HEK293 (cell line): ENCODE measurements around the gene APOL2.
A peak's percentile ranks its signal among the peaks of the same experiment; 100 is the strongest.

Source experiments
- CTCF ChIA-PET: fragments of 350-600 bp; formaldehyde crosslinking; extraction: SDS; loops from one replicate; lab custom pipeline; 2021; ENCODE audit warnings: antibody characterized with exemption; lab: Yijun Ruan, JAX
- POLR2A ChIA-PET: fragments of 300-600 bp; formaldehyde crosslinking; extraction: SDS; loops from one replicate; lab custom pipeline; 2020; ENCODE audit warnings: antibody characterized with exemption, inconsistent platforms; lab: Yijun Ruan, JAX
- H3K27ac ChIP-seq: fragments of 200-500 bp; sonication (Bioruptor generic); 2 replicates; pipeline ENCODE4 v1.5.1; 2014; ENCODE audit warnings: low read depth, low read length, control low read depth, inconsistent platforms; ENCODE audit errors: extremely low read depth
- H3K36me3 ChIP-seq, 2 experiments: fragments of 200-500 bp in 1 of 2; sonication (Bioruptor generic) in 1 of 2; 1 replicate in 1 of 2; 2 replicates in 1 of 2; pipeline ENCODE4 v1.5.1; 2014 to 2017; ENCODE audit warnings: inconsistent platforms in 2 of 2, low read length in 2 of 2; ENCODE audit not compliant: control insufficient read depth in 2 of 2, insufficient read depth in 1 of 2
- H3K4me1 ChIP-seq: fragments of 200-500 bp; sonication (Bioruptor generic); 2 replicates; pipeline ENCODE4 v1.5.1; 2014; ENCODE audit warnings: mild to moderate bottlenecking, low read length, inconsistent platforms; ENCODE audit not compliant: control insufficient read depth, insufficient read depth
- H3K4me3 ChIP-seq: 2 replicates; pipeline ENCODE4 v1.5.1; 2011; ENCODE audit warnings: low read depth, mild to moderate bottlenecking, control low read depth, low read length, moderate library complexity
- H3K9me3 ChIP-seq: fragments of 200-500 bp; sonication (Bioruptor generic); 2 replicates; pipeline ENCODE4 v1.5.1; 2014; ENCODE audit warnings: low read depth, low read length, inconsistent platforms; ENCODE audit not compliant: control insufficient read depth, insufficient read depth
- BCL6B ChIP-seq: fragments of 450-650 bp; formaldehyde crosslinking; IDR thresholded peaks from 2 replicates; pipeline ENCODE4 v1.5.1; 2017; ENCODE audit warnings: missing biosample characterization, missing genetic modification characterization
- FEZF1 ChIP-seq: fragments of 450-650 bp; formaldehyde crosslinking; IDR thresholded peaks from 2 replicates; pipeline ENCODE4 v1.5.1; 2016; ENCODE audit warnings: missing biosample characterization, missing genetic modification characterization
- KLF7 ChIP-seq: fragments of 450-650 bp; formaldehyde crosslinking; IDR thresholded peaks from 2 replicates; pipeline ENCODE4 v1.5.1; 2016; ENCODE audit warnings: missing biosample characterization, missing genetic modification characterization, borderline replicate concordance
- REPIN1 ChIP-seq: fragments of 450-650 bp; formaldehyde crosslinking; IDR thresholded peaks from 2 replicates; pipeline ENCODE4 v1.5.1; 2017; ENCODE audit warnings: missing biosample characterization, missing genetic modification characterization, low read depth
- SP2 ChIP-seq: fragments of 450-650 bp; formaldehyde crosslinking; IDR thresholded peaks from 2 replicates; pipeline ENCODE4 v1.5.1; 2016; ENCODE audit warnings: missing biosample characterization, missing genetic modification characterization
- SP3 ChIP-seq: fragments of 450-650 bp; formaldehyde crosslinking; IDR thresholded peaks from 2 replicates; pipeline ENCODE4 v1.5.1; 2016; ENCODE audit warnings: missing biosample characterization, missing genetic modification characterization
- ZEB2 ChIP-seq: fragments of 450-650 bp; formaldehyde crosslinking; IDR thresholded peaks from 2 replicates; pipeline ENCODE4 v1.5.1; 2016; ENCODE audit warnings: missing biosample characterization, missing genetic modification characterization
- ZNF202 ChIP-seq: fragments of 450-650 bp; formaldehyde crosslinking; IDR thresholded peaks from 2 replicates; pipeline ENCODE4 v1.5.1; 2016; ENCODE audit warnings: missing biosample characterization, missing genetic modification characterization, borderline replicate concordance
- ZNF211 ChIP-seq: fragments of 450-650 bp; formaldehyde crosslinking; IDR thresholded peaks from 2 replicates; pipeline ENCODE4 v1.5.1; 2016; ENCODE audit warnings: low read depth, missing biosample characterization, missing genetic modification characterization
- ZNF350 ChIP-seq: fragments of 450-650 bp; formaldehyde crosslinking; IDR thresholded peaks from 2 replicates; pipeline ENCODE4 v1.5.0; 2017; ENCODE audit warnings: missing biosample characterization, mild to moderate bottlenecking, missing genetic modification characterization
- ZNF37A ChIP-seq: fragments of 450-650 bp; IDR thresholded peaks from 2 replicates; pipeline ENCODE4 v1.5.1; 2018; ENCODE audit warnings: missing biosample characterization, missing genetic modification characterization
- ZNF423 ChIP-seq: fragments of 450-650 bp; formaldehyde crosslinking; IDR thresholded peaks from 2 replicates; pipeline ENCODE4 v1.5.1; 2016; ENCODE audit warnings: missing biosample characterization, missing genetic modification characterization
- ZNF747 ChIP-seq: fragments of 450-650 bp; formaldehyde crosslinking; IDR thresholded peaks from 2 replicates; pipeline ENCODE4 v1.5.1; 2016; ENCODE audit warnings: missing biosample characterization, missing genetic modification characterization
- ZNF768 ChIP-seq: fragments of 450-650 bp; formaldehyde crosslinking; IDR thresholded peaks from 2 replicates; pipeline ENCODE4 v1.5.1; 2018; ENCODE audit warnings: missing biosample characterization, mild to moderate bottlenecking, missing genetic modification characterization
- TF ChIP-seq, protein P1 (sequence below): fragments of 450-650 bp; formaldehyde crosslinking; optimal IDR thresholded peaks from 2 replicates; pipeline ENCODE3; 2016; ENCODE audit warnings: missing biosample characterization, mild to moderate bottlenecking, missing genetic modification characterization
- TF ChIP-seq, protein P2 (sequence below): fragments of 450-650 bp; formaldehyde crosslinking; IDR thresholded peaks from 2 replicates; pipeline ENCODE4 v1.5.1; 2016; ENCODE audit warnings: missing biosample characterization, missing genetic modification characterization

APOL2 gene

DNA sequence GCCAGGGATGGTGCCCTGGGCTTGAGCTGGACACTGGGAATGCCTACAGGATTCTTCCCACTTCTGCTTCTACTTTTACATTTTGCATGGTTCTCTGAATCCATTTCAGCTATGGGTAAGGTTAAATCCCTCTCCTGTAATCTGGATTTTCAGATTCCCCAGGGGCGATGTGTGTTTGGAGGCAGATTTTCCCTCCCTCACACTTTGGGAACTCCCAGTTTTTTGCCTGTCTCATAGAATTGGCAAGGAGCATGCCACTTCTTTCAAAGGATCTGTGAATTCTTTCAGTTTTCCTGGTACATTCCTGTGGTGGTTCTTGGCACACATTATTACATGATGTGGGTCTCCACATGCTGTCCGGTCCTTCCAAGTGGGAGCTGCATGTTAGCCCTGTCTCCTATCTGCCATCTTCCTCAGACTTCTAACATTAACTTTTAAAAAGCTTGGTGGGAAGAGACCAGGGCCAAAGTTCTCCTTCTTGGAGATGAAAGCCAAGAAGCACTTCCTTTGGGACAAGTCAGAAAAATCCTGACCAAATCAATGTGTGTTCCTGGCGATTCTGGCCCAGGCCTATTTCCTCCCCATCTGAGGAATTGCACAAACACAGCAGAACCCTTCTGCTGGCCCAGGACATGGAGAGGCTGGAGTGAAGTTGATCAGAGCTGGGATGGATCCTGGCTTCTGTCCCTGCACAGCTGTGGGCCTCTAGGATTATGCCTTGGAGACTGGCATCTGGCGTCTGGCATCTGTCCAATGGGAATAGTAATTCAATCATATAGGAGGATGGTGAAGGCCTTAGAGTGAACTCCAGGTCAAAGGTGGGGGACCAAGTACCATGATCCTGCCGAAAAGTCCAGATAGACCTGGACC lies 5.4 kb upstream of the APOL2 start:
- ChIA-PET POLR2A (no interaction called here), CTCF (interaction anchor here (0.6 kb wide), 1 partner anchor 226 kb away, joined by 4 read pairs; no protein-coding TSS in a partner anchor)
- no peak for TF ChIP-seq BCL6B (tag by site-specific recombination)
- Histone ChIP-seq H3K4me3 (no peak overlapping the region), H3K36me3 (no peaks in the 10 kb centered on the region), H3K27ac (no peak overlapping the region), H3K4me1 (no peaks in the 10 kb centered on the region), H3K9me3 (no peaks in the 10 kb centered on the region)

DNA sequence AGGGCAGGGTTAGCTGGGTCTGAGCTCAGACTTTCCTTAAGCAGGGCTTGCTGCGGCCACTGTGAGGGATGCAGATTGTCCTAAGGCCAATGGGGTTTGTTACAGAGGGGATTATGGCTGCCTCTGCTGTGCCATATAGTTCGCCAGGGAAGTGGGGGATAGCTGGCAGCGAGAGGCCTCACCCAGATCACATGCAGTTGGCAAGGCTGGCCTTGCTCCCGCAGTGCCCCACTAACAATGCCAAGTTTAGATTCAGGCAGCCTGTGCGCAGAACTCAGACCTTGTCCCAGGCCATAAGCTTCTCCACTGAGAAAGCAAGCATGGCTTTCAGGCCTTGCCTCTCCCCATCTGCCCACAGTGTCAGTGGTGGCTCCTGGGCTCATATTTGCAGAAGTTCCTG lies 4.7 kb upstream of the APOL2 start:
- TF ChIP-seq ZNF747 (tag by site-specific recombination): no peak
- TF ChIP-seq, protein P1, sequence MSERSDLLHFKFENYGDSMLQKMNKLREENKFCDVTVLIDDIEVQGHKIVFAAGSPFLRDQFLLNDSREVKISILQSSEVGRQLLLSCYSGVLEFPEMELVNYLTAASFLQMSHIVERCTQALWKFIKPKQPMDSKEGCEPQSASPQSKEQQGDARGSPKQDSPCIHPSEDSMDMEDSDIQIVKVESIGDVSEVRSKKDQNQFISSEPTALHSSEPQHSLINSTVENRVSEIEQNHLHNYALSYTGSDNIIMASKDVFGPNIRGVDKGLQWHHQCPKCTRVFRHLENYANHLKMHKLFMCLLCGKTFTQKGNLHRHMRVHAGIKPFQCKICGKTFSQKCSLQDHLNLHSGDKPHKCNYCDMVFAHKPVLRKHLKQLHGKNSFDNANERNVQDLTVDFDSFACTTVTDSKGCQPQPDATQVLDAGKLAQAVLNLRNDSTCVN (tag by site-specific recombination): no peak
- TF ChIP-seq, protein P2, sequence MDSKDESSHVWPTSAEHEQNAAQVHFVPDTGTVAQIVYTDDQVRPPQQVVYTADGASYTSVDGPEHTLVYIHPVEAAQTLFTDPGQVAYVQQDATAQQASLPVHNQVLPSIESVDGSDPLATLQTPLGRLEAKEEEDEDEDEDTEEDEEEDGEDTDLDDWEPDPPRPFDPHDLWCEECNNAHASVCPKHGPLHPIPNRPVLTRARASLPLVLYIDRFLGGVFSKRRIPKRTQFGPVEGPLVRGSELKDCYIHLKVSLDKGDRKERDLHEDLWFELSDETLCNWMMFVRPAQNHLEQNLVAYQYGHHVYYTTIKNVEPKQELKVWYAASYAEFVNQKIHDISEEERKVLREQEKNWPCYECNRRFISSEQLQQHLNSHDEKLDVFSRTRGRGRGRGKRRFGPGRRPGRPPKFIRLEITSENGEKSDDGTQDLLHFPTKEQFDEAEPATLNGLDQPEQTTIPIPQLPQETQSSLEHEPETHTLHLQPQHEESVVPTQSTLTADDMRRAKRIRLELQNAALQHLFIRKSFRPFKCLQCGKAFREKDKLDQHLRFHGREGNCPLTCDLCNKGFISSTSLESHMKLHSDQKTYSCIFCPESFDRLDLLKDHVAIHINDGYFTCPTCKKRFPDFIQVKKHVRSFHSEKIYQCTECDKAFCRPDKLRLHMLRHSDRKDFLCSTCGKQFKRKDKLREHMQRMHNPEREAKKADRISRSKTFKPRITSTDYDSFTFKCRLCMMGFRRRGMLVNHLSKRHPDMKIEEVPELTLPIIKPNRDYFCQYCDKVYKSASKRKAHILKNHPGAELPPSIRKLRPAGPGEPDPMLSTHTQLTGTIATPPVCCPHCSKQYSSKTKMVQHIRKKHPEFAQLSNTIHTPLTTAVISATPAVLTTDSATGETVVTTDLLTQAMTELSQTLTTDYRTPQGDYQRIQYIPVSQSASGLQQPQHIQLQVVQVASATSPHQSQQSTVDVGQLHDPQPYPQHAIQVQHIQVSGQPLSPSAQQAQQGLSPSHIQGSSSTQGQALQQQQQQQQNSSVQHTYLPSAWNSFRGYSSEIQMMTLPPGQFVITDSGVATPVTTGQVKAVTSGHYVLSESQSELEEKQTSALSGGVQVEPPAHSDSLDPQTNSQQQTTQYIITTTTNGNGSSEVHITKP: no peak
- no peak for TF ChIP-seq ZNF211 (tag by site-specific recombination)
- no peak for TF ChIP-seq ZNF423 (tag by site-specific recombination)
- no peak for TF ChIP-seq ZNF202 (tag by site-specific recombination)
- Histone ChIP-seq H3K36me3 (no peaks in the 10 kb centered on the region), H3K4me1 (no peaks in the 10 kb centered on the region), H3K9me3 (no peaks in the 10 kb centered on the region), H3K4me3 (no peak overlapping the region), H3K27ac (no peak overlapping the region)
- ChIA-PET CTCF (interaction anchor here (0.6 to 2.7 kb wide), 4 partner anchors 43 to 227 kb away, joined by 3 to 7 read pairs (median 4); no protein-coding TSS in a partner anchor), POLR2A (no interaction called here)

- TF ChIP-seq FEZF1 (tag by site-specific recombination): no peak
- TF ChIP-seq REPIN1: no peak
- TF ChIP-seq SP3: 0 out of 2 replicates have a peak, but pooled peaks have one; percentile 29
- peak; percentile 68; the same call in 1 of the 2 replicates for TF ChIP-seq ZNF768 (tag by site-specific recombination)
- peak; percentile 49 for TF ChIP-seq SP2 (tag by site-specific recombination)
- no peak for TF ChIP-seq KLF7 (tag by site-specific recombination)
- no peak for TF ChIP-seq ZNF37A (tag by site-specific recombination)
- no peak for TF ChIP-seq ZNF350 (tag by site-specific recombination)
- TF ChIP-seq, protein P1 (tag by site-specific recombination): peak; percentile 11
- no peak for TF ChIP-seq ZEB2
- Histone ChIP-seq H3K9me3 (no peaks in the 10 kb centered on the region), H3K27ac (peak overlapping the region; percentile 63), H3K4me1 (peaks cover 9% of the 10 kb centered on the region), H3K4me3 (peak overlapping the region; percentile 49), H3K36me3 (peaks cover 0 to 16% of the 10 kb centered on the region in 2 experiments; a peak in 1 of 3 replicates)
- ChIA-PET POLR2A (interaction anchor here (0.8 to 2.7 kb wide), 11 partner anchors 9 to 268 kb away, joined by 3 to 8 read pairs (median 4); partner anchors contain the start of genes FOXRED2, MYH9 and TXN2), CTCF (interaction anchor here (0.9 to 3.4 kb wide), 22 partner anchors 8 to 248 kb away, joined by 3 to 18 read pairs (median 6); no protein-coding TSS in a partner anchor)
Measured at GRCh38 chr22:36239150-36239400, 252 bp downstream of the APOL2 start.
